SK-N-MC (cell line): ENCODE results near the gene TARBP1.

ENCODE experiments used
- EZH2 ChIP-seq: fragments of 200-600 bp; sonication (generic); IDR thresholded peaks from one replicate; pipeline ENCODE4 v1.6.1; 2017; ENCODE audit warnings: antibody characterized with exemption
- POLR2AphosphoS5 ChIP-seq: IDR thresholded peaks from 2 replicates; pipeline ENCODE4 v1.6.1; 2012; ENCODE audit warnings: mild to moderate bottlenecking, low read depth, low read length, borderline replicate concordance

GRCh38 chr1:234528074-234528865 lies 49.3 kb upstream of the TARBP1 start:
- no peak for TF ChIP-seq POLR2AphosphoS5
- no peak for TF ChIP-seq EZH2
